ENCODE measurements around the gene ZDHHC24.

Gene ZDHHC24

DNA sequence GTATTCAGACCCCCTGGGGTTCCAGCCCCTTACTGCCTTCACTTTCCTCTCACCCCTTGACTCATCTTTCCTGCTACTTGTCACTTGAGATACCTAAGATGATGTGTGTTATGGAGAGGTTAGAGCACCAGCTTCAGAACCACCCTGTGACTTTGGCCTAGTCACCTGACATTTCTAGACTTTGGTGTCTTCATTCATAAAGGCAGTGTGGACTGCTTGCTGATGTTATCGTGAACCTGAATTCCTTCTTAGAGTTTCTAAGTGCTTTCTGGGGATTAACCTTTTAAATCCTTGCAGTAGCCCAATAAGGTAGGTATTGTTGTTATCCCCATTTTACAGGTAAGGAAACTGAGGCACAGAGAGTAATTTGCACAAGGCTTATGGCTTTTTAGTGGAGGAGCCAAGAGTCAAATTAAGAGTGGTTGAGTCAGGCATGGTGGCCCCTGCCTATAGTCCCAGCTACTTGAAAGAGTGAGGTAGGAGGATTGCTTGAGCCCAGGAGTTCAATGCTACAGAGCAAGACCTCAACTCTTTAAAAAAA lies 40.5 kb downstream of the ZDHHC24 start:
- no peak for DNase-seq (ENCODE audit: extremely low read depth in 1 of 2, low read depth in 1 of 2)

- no peak for DNase-seq (ENCODE audit: extremely low read depth in 1 of 2, low read depth in 1 of 2)
Measured at GRCh38 chr11:66498506-66498905, 47.3 kb downstream of the ZDHHC24 start.

GRCh38 chr11:66497206-66497605 lies 48.6 kb downstream of the ZDHHC24 start:
- no peak for DNase-seq (ENCODE audit: extremely low read depth in 1 of 2, low read depth in 1 of 2)

- no peak for DNase-seq (ENCODE audit: extremely low read depth in 1 of 2, low read depth in 1 of 2)
Measured at GRCh38 chr11:66495401-66495854, 50.4 kb downstream of the ZDHHC24 start.

- no peak for DNase-seq (ENCODE audit: extremely low read depth in 1 of 2, low read depth in 1 of 2)
Measured at GRCh38 chr11:66494935-66495334, 50.9 kb downstream of the ZDHHC24 start.

- DNase-seq (ENCODE audit: extremely low read depth in 1 of 2, low read depth in 1 of 2): no peak
Measured at GRCh38 chr11:66494458-66494857, 51.4 kb downstream of the ZDHHC24 start.

- no peak for DNase-seq (ENCODE audit: extremely low read depth in 1 of 2, low read depth in 1 of 2)
Measured at GRCh38 chr11:66493130-66493529, 52.7 kb downstream of the ZDHHC24 start.

- DNase-seq (ENCODE audit: extremely low read depth in 1 of 2, low read depth in 1 of 2): no peak
Measured at GRCh38 chr11:66492161-66492865, 53.5 kb downstream of the ZDHHC24 start.

- no peak for DNase-seq (ENCODE audit: extremely low read depth in 1 of 2, low read depth in 1 of 2)
Measured at GRCh38 chr11:66491315-66491935, 54.4 kb downstream of the ZDHHC24 start.

- no peak for DNase-seq (ENCODE audit: extremely low read depth in 1 of 2, low read depth in 1 of 2)
Measured at GRCh38 chr11:66489636-66490035, 56.2 kb downstream of the ZDHHC24 start.

DNA sequence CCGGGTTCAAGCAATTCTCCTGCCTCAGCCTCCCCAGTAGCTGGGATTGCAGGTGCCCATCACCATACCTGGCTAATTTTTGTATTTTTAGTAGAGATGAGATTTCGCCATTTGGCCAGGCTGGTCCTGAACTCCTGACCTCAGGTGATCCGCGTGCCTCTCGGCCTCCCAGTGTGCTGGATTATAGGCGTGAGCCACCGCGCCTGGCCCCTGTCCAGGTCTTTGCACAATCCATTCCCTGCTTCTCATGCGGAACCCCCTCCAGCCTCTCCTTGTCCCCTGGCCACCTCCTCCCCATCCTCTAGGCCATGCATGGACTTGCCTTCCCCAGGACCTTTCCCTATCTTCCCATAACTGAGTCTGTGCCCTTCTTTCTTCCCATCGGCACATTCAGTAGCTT lies 56.9 kb downstream of the ZDHHC24 start:
- DNase-seq (ENCODE audit: extremely low read depth in 1 of 2, low read depth in 1 of 2): no peak

DNA sequence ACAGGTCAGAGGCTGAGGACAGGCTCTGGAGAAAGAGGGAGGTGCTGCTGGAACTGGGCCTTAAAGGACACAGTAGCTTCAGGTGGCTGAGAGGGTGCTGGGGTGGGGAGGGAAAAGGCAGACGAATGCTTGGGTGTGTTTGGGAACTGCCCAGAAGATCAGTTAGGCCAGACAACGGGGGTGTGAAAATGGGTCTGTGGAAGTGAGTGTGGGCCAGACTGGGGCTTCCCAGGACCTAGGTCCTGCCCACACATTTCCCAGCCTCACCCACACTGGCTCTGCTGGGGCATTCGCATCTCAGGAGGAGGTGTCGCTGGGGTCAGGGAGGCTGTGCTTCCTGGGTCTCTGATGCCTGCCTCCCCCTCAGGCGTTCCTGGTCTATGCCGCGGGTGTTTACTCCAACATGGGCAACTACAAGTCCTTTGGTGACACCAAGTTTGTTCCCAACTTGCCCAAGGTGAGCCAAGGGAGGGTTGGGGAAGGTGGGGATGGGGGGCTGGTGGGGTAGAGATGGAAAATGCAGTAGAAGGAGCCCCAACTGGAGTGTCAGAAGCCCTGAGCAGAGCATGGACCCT lies 61.0 kb downstream of the ZDHHC24 start:
- DNase-seq (ENCODE audit: extremely low read depth in 1 of 2, low read depth in 1 of 2): no peak

GRCh38 chr11:66480117-66480938 lies 65.5 kb downstream of the ZDHHC24 start, which contains the start of gene DPP3:
Gene DPP3, plus strand, starts transcription at chr11:66480434. Its CDS starts 1,767 bp downstream, at chr11:66482201.
- DNase-seq (ENCODE audit: extremely low read depth in 1 of 2, low read depth in 1 of 2): peak; percentile 88 to 91

DNA sequence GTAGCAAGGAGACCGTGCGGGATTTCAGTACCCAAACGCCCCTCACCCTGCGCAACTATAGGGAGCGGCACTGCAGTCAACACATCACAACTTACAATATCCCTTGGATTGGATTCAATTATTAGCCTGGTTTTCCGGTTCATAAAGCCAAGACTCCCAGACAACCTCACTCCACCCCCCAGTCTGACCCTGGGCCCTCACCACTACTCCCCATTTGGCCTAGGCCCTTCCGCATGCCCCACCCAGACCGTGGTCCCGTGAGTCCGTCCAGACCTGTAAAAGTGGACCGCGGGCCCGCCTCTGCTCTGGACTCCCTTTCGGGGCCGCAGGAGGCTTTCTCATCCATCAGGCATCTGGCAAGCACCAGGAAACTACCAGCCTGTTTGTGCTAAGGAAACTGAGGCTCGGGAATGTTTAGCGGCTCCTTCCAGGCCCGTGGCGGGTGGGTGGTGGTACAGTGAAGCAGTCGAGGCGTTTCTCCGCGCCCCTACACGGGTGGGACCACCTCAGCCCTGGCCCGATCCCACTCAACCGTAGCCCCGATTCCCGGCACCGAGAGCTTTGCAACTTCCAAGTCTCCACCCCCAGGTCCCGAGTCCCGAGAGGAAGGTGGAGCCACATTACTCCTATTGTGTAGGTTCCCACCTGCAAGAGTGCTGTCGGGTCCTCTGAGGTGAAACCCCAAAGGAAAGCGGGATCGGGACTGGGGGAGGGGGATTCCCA lies 66.3 kb downstream of the ZDHHC24 start:
- DNase-seq (ENCODE audit: extremely low read depth in 1 of 2, low read depth in 1 of 2): no peak

GRCh38 chr11:66478729-66479393 lies 67.0 kb downstream of the ZDHHC24 start:
- DNase-seq (ENCODE audit: extremely low read depth in 1 of 2, low read depth in 1 of 2): no peak

GRCh38 chr11:66477263-66478201 lies 68.3 kb downstream of the ZDHHC24 start:
- no peak for DNase-seq (ENCODE audit: extremely low read depth in 1 of 2, low read depth in 1 of 2)

- no peak for DNase-seq (ENCODE audit: extremely low read depth in 1 of 2, low read depth in 1 of 2)
Measured at GRCh38 chr11:66476841-66477251, 69.0 kb downstream of the ZDHHC24 start.

DNA sequence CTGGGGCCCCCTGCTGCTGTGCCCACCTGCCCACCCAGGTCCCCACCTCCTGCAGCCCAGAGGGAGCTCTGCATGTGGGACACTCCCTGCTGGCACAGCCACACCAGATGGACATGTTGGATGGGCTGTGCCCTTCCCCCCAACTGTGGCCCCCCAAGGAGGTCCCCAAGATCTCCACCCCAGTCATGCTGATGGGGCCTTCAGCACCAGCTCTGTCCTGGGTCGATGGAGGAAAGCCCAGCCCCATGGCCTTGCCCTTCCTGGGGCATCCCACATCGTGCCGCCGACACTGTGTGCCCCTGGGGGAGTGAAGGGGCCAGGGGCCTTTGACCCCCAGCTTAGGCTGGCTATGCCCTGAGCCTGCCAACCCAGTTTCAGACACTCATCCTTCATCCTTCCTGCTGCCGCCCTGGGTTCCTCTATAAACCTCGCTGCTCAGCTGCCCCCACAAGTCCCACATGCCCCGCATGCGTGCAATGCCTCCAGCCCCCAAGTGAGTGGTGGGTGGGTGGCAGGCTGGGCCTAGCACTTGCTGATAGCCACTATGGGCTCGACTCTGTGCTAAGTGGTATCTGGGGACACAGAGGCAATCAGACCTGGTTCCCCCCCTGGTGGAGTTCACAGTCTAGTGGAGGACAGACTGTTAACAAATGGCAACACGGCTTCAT lies 69.5 kb downstream of the ZDHHC24 start:
- DNase-seq (ENCODE audit: extremely low read depth in 1 of 2, low read depth in 1 of 2): no peak
